Measurements from ENCODE around the gene HSD17B11.

Gene HSD17B11

DNA sequence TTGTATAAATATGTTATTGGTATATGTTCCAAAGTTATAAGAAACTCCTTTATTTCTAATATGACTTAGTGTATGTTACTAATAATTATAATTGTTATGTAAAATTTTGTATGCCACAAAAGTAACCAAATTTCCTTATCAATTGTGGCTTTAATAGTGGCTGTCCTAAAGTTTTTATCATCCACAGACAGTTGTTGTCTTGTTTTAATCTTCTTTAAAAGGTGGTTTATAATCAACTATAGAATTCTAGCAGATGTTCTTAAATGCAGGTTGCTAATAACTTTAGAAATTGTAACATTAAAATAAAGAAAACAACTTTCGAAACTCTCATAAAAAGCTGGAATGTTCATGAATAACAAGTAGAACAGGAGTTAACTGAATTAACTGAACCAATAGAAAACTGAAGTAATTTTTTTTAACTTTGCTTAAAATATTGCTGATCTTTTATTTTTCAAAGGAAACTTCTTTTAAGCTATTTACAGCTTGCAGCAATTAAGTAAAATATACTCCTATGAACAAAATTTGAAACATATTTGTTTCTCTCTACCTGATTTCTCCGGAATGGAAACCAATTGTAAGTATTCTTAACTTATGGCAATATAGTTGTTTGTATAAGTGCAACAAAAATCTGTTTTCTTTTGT lies 24.3 kb downstream of the HSD17B11 start:
- H3K4me1 ChIP-seq (ENCODE audit: control insufficient read depth in 5 of 5, insufficient read depth in 5 of 5, low read length in 5 of 5): peaks cover 0 to 12% (median 9%) of the 10 kb centered on the region in 5 donors
- no peak overlapping the region for H3K4me3 ChIP-seq (ENCODE audit: low read depth in 1 of 5, low read length in 5 of 5)
- H3K9me3 ChIP-seq (ENCODE audit: control insufficient read depth in 5 of 5, low read length in 5 of 5): no peaks in the 10 kb centered on the region
- no peaks in the 10 kb centered on the region for H3K27me3 ChIP-seq (ENCODE audit: control insufficient read depth in 5 of 5, insufficient read depth in 4 of 5, low read length in 5 of 5)
- H3K9ac ChIP-seq (ENCODE audit: low read length in 5 of 5): no peak overlapping the region
- peaks cover 16 to 40% (median 24%) of the 10 kb centered on the region in 5 donors for H3K36me3 ChIP-seq (ENCODE audit: control insufficient read depth in 5 of 5, insufficient read depth in 5 of 5, low read length in 5 of 5)
- no peak overlapping the region for H3K27ac ChIP-seq (ENCODE audit: low read depth, low read length)

DNA sequence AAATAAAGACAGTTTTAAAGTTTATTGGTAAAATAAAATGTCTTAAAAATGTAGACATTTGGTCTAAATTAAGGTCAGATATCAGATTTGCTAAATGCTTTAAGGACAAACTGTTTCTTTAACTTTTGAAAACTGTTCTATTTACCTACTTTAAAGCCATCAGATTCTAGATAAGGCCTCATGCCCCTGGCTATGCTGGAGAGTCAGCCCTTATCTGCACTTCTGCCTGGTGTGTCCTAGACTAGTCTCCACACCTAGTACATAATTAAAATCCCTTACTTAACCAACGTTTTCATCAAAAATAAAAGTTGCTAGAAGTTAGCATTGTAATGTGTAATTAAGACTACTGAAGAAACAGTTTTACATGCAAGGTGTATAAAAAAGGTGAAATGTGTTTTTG lies 25.6 kb downstream of the HSD17B11 start:
- Histone ChIP-seq H3K27ac (ENCODE audit: low read depth, low read length) (no peak overlapping the region), H3K4me1 (ENCODE audit: control insufficient read depth in 5 of 5, insufficient read depth in 5 of 5, low read length in 5 of 5) (peaks cover 0 to 12% (median 9%) of the 10 kb centered on the region in 5 donors), H3K4me3 (ENCODE audit: low read depth in 1 of 5, low read length in 5 of 5) (no peak overlapping the region), H3K36me3 (ENCODE audit: control insufficient read depth in 5 of 5, insufficient read depth in 5 of 5, low read length in 5 of 5) (peaks cover 9 to 33% (median 17%) of the 10 kb centered on the region in 5 donors), H3K9ac (ENCODE audit: low read length in 5 of 5) (no peak overlapping the region), H3K9me3 (ENCODE audit: control insufficient read depth in 5 of 5, low read length in 5 of 5) (no peaks in the 10 kb centered on the region), H3K27me3 (ENCODE audit: control insufficient read depth in 5 of 5, insufficient read depth in 4 of 5, low read length in 5 of 5) (no peaks in the 10 kb centered on the region)

DNA sequence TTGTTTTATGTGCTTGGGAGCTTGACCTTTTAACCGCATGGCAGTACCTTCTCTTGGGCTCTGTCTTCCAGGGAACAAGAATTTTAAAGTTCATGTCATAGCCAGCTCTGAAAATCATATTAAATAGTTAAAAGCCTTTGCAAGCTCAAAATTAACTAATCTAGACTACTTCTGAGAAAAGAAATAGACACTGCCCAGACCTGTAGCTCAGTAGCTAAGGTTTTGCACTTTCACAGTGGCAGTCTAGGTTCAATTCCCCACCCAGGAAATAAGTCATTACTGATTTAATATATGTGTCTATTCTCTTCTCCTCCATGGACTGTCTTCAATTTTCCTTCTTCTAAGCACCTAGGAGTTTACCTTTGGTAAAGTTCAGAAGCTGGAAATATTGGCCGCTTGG lies 27.4 kb downstream of the HSD17B11 start:
- H3K4me3 ChIP-seq (ENCODE audit: low read depth in 1 of 5, low read length in 5 of 5): no peak overlapping the region
- H3K9me3 ChIP-seq (ENCODE audit: control insufficient read depth in 5 of 5, low read length in 5 of 5): no peaks in the 10 kb centered on the region
- no peaks in the 10 kb centered on the region for H3K27me3 ChIP-seq (ENCODE audit: control insufficient read depth in 5 of 5, insufficient read depth in 4 of 5, low read length in 5 of 5)
- H3K36me3 ChIP-seq (ENCODE audit: control insufficient read depth in 5 of 5, insufficient read depth in 5 of 5, low read length in 5 of 5): peaks cover 9 to 33% (median 17%) of the 10 kb centered on the region in 5 donors
- H3K27ac ChIP-seq (ENCODE audit: low read depth, low read length): no peak overlapping the region
- H3K4me1 ChIP-seq (ENCODE audit: control insufficient read depth in 5 of 5, insufficient read depth in 5 of 5, low read length in 5 of 5): peaks cover 0 to 12% (median 0%) of the 10 kb centered on the region in 5 donors
- H3K9ac ChIP-seq (ENCODE audit: low read length in 5 of 5): no peak overlapping the region

DNA sequence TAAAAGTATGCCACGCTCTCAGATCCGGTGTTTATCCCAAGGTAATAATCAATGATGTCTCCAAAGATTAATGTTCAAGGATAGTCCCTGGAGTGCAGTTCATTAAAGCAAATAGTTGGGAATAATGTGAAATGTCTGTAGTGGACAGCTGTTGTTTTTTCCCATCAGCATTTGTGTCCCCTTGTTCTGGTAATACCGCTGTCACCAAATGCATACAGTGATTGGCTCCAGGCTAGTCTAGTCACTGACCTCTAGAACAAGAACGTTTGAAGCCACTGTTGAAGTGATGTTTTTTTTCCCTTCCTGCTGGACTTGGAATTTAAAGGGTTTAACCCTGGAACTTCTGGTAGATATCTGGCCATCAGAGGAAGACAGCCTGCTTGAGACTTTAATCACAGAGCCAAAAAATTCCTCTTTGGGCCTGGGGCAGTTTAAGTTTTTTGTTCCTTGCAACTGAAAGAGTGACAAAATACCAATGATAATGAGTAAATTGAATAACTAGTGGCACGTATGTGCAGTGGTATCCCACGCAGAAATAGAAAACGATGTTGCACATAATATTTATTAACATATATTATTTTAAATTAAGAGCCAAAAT lies 30.6 kb downstream of the HSD17B11 start:
- H3K27me3 ChIP-seq (ENCODE audit: control insufficient read depth in 5 of 5, insufficient read depth in 4 of 5, low read length in 5 of 5): no peaks in the 10 kb centered on the region
- H3K9me3 ChIP-seq (ENCODE audit: control insufficient read depth in 5 of 5, low read length in 5 of 5): no peaks in the 10 kb centered on the region
- peaks cover 0 to 22% (median 0%) of the 10 kb centered on the region in 5 donors for H3K4me1 ChIP-seq (ENCODE audit: control insufficient read depth in 5 of 5, insufficient read depth in 5 of 5, low read length in 5 of 5)
- H3K27ac ChIP-seq (ENCODE audit: low read depth, low read length): no peak overlapping the region
- H3K9ac ChIP-seq (ENCODE audit: low read length in 5 of 5): no peak overlapping the region
- peaks cover 0 to 37% (median 27%) of the 10 kb centered on the region in 5 donors for H3K36me3 ChIP-seq (ENCODE audit: control insufficient read depth in 5 of 5, insufficient read depth in 5 of 5, low read length in 5 of 5)
- no peak overlapping the region for H3K4me3 ChIP-seq (ENCODE audit: low read depth in 1 of 5, low read length in 5 of 5)

DNA sequence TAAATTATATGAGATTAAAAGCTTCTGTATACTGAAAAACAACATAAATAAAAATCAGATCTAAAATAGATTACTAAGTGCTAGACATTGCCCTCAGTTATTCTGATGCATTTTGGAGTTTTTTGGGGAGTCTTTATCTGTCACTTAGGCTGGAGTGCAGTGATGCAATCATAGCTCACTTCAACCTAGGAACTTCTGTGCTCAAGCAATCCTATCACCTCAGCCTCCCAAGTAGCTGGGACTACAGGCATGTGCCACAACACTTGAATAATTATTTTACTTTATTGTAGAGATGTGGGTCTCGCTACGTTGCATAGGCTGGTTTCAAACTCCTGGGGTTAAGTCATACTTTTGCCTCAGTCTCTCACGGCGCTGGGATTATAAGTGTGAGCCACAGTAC lies 31.7 kb downstream of the HSD17B11 start:
- Histone ChIP-seq H3K9me3 (ENCODE audit: control insufficient read depth in 5 of 5, low read length in 5 of 5) (no peaks in the 10 kb centered on the region), H3K27ac (ENCODE audit: low read depth, low read length) (no peak overlapping the region), H3K27me3 (ENCODE audit: control insufficient read depth in 5 of 5, insufficient read depth in 4 of 5, low read length in 5 of 5) (no peaks in the 10 kb centered on the region), H3K4me1 (ENCODE audit: control insufficient read depth in 5 of 5, insufficient read depth in 5 of 5, low read length in 5 of 5) (peaks cover 0 to 26% (median 5%) of the 10 kb centered on the region in 5 donors), H3K36me3 (ENCODE audit: control insufficient read depth in 5 of 5, insufficient read depth in 5 of 5, low read length in 5 of 5) (peaks cover 0 to 32% (median 22%) of the 10 kb centered on the region in 5 donors), H3K4me3 (ENCODE audit: low read depth in 1 of 5, low read length in 5 of 5) (no peak overlapping the region), H3K9ac (ENCODE audit: low read length in 5 of 5) (no peak overlapping the region)

DNA sequence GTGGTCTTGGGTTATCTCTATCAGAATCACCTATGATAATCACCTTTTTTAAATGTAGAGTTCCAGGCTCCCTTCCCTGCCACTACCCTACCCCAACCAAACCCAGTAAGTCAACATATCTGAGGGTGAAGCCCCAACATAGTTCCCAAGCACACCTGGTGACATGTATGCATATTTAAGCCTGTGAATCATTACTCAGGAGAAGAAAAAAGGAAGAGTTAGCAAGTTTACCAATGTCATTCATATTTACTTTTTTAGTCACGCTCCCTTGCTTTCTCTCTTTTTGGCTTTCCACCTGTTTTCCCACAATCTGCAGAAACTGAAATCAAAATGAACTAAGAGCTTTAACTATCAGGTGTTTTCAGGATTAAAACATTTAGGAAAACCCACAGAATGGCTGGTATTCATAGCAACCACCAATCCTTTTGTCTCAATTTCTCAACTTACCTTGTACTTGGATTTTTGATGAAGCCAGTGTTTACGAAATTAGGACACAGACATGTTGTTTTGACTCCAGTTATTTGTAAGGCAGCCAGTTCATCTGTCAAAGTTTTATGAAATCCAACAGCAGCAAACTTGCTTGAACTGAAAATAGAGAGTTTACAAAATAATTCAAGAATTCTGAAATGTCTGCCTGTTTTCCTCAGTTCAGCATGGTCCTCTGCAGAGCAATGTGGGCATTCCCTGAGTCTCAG lies 34.0 kb downstream of the HSD17B11 start:
- Histone ChIP-seq H3K4me1 (ENCODE audit: control insufficient read depth in 5 of 5, insufficient read depth in 5 of 5, low read length in 5 of 5) (peaks cover 0 to 16% (median 14%) of the 10 kb centered on the region in 5 donors), H3K9me3 (ENCODE audit: control insufficient read depth in 5 of 5, low read length in 5 of 5) (no peaks in the 10 kb centered on the region), H3K27me3 (ENCODE audit: control insufficient read depth in 5 of 5, insufficient read depth in 4 of 5, low read length in 5 of 5) (no peaks in the 10 kb centered on the region), H3K36me3 (ENCODE audit: control insufficient read depth in 5 of 5, insufficient read depth in 5 of 5, low read length in 5 of 5) (peaks cover 0 to 17% (median 14%) of the 10 kb centered on the region in 5 donors), H3K27ac (ENCODE audit: low read depth, low read length) (peak overlapping the region; percentile 54), H3K4me3 (ENCODE audit: low read depth in 1 of 5, low read length in 5 of 5) (no peak overlapping the region), H3K9ac (ENCODE audit: low read length in 5 of 5) (peak overlapping the region in 1 of 5 donors; percentile 42)

DNA sequence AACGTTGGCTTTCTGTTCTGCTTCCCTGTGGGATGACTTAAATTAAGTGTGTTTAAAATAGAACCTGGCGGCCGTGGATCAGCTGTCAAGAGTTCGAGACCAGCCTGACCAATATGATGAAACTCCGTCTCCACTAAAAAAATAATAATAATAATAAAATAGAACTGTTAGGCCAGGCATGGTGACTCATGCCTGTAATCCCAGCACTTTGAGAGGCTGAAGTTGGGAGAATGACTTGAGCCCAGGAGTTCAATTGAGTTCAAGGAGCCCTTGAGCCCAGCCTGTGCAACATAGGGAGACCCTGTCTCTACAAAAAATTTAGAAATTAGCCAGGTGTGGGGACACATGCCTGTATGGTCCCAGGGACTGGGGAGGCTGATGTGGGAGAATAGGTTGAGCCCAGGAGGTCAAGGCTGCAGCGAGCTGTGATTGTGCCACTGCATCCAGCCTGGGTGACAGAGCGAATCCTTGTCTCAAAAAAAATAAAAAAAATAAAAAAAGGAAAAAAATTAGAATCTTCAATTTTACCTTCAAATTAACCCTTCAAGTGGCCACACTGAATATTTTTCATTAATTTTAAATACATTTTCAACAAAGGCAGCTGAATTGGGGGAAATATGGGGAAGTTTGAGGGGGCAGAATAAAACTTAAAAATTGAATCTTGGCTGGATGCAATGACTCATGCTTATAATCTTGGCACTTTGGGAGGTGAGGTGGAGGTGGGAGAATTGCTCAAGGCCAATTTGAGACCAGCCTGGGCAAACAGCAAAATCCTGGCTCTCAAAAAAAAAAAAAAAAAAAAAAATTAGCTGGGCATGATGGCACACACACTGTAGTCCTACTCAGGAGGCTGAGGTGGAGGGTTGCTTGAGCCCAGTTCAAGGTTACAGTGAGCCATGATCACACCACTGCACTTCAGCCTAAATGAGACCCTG lies 36.6 kb downstream of the HSD17B11 start:
- no peaks in the 10 kb centered on the region for H3K27me3 ChIP-seq (ENCODE audit: control insufficient read depth in 5 of 5, insufficient read depth in 4 of 5, low read length in 5 of 5)
- peak overlapping the region in 3 of 5 donors; percentile 32 to 62 (median 38) for H3K9ac ChIP-seq (ENCODE audit: low read length in 5 of 5)
- peaks cover 0 to 13% (median 10%) of the 10 kb centered on the region in 5 donors for H3K36me3 ChIP-seq (ENCODE audit: control insufficient read depth in 5 of 5, insufficient read depth in 5 of 5, low read length in 5 of 5)
- no peak overlapping the region for H3K4me3 ChIP-seq (ENCODE audit: low read depth in 1 of 5, low read length in 5 of 5)
- peaks cover 0 to 16% (median 14%) of the 10 kb centered on the region in 5 donors for H3K4me1 ChIP-seq (ENCODE audit: control insufficient read depth in 5 of 5, insufficient read depth in 5 of 5, low read length in 5 of 5)
- H3K27ac ChIP-seq (ENCODE audit: low read depth, low read length): peak overlapping the region; percentile 66
- no peaks in the 10 kb centered on the region for H3K9me3 ChIP-seq (ENCODE audit: control insufficient read depth in 5 of 5, low read length in 5 of 5)

DNA sequence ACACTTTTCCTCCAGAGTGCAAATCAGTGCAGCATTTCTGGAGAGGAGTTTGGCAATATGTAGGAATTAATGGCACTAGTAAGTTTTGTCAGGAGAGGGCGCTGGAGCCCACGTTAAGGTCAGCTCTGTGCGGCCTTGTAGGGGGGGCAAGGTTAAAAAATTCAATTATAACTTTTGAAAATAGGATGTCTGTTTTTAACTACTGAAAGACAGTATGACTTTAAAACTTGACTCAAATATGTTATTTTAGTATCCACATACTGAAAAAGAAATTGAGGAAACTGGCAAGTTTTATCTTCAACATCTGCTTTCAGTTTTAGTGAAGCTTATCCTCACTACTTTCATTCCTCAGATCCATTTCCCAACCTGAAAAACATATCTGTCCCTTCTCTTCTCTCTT lies 37.4 kb downstream of the HSD17B11 start:
- Histone ChIP-seq H3K27ac (ENCODE audit: low read depth, low read length) (peak overlapping the region; percentile 66), H3K36me3 (ENCODE audit: control insufficient read depth in 5 of 5, insufficient read depth in 5 of 5, low read length in 5 of 5) (peaks cover 0 to 13% (median 6%) of the 10 kb centered on the region in 5 donors), H3K9me3 (ENCODE audit: control insufficient read depth in 5 of 5, low read length in 5 of 5) (no peaks in the 10 kb centered on the region), H3K4me1 (ENCODE audit: control insufficient read depth in 5 of 5, insufficient read depth in 5 of 5, low read length in 5 of 5) (peaks cover 0 to 16% (median 14%) of the 10 kb centered on the region in 5 donors), H3K9ac (ENCODE audit: low read length in 5 of 5) (peak overlapping the region in 4 of 5 donors; percentile 32 to 62 (median 46)), H3K4me3 (ENCODE audit: low read depth in 1 of 5, low read length in 5 of 5) (no peak overlapping the region), H3K27me3 (ENCODE audit: control insufficient read depth in 5 of 5, insufficient read depth in 4 of 5, low read length in 5 of 5) (no peaks in the 10 kb centered on the region)

DNA sequence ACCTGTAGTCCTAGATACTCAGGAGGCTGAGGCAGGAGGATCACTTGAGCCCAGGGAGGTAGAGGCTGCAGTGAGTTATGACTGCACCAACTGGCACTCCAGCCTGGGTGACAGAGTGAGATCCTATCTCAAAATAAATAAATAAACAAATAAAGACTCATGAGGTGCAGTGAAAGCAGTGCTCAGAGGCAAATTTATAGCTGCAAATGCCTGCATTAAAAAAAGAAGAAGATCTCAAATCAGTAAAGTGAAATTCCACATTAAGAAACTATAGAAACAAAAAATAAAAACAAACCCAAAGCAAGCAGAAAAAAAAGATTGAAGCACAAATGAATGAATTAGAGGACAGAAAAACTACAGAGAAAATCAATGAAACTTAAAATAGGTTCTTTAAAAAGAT lies 45.8 kb downstream of the HSD17B11 start:
- Histone ChIP-seq H3K9ac (ENCODE audit: low read length in 5 of 5) (no peak overlapping the region), H3K27ac (ENCODE audit: low read depth, low read length) (no peak overlapping the region), H3K36me3 (ENCODE audit: control insufficient read depth in 5 of 5, insufficient read depth in 5 of 5, low read length in 5 of 5) (peaks cover 4 to 15% (median 6%) of the 10 kb centered on the region in 5 donors)

More for the DNA sequence above, 45.8 kb downstream of the HSD17B11 start:
- Histone ChIP-seq H3K27me3 (ENCODE audit: control insufficient read depth in 5 of 5, insufficient read depth in 4 of 5, low read length in 5 of 5) (no peaks in the 10 kb centered on the region), H3K9me3 (ENCODE audit: control insufficient read depth in 5 of 5, low read length in 5 of 5) (peaks cover 0 to 13% (median 8%) of the 10 kb centered on the region in 5 donors), H3K4me3 (ENCODE audit: low read depth in 1 of 5, low read length in 5 of 5) (no peak overlapping the region), H3K4me1 (ENCODE audit: control insufficient read depth in 5 of 5, insufficient read depth in 5 of 5, low read length in 5 of 5) (peaks cover 0 to 6% (median 0%) of the 10 kb centered on the region in 5 donors)

Data from subcutaneous abdominal adipose tissue (tissue), 5 donors.